Breast epithelium (tissue), 3 donors: ENCODE measurements around the gene RALGPS1.

Experiments used
- CTCF ChIP-seq, 3 donors: fragments of 450-650 bp; IDR thresholded peaks; one replicate each; pipeline ENCODE4 v1.5.1; 2016 to 2017; ENCODE audit warnings: antibody characterized with exemption in 3 of 3, mild to moderate bottlenecking in 3 of 3, moderate library complexity in 3 of 3
- POLR2A ChIP-seq: fragments of 450-650 bp; IDR thresholded peaks from one replicate; pipeline ENCODE4 v1.6.1; 2016; ENCODE audit warnings: antibody characterized with exemption, mild to moderate bottlenecking, moderate library complexity

GRCh38 chr9:127223266-127223665 is 308.7 kb downstream of the RALGPS1 start:
- no peak for TF ChIP-seq CTCF (IDR thresholded peaks at IDR 0.05)
- TF ChIP-seq POLR2A = no peak
